ENCODE measurements around the gene KRTAP4-3. TPM values are rescaled to one million over a fixed set of nuclear protein-coding genes. Genes with fewer than 3 reads are reported as not detected.
"Not testable (repeated sequence)": the region's sequence is repeated elsewhere in the genome, so short reads cannot be mapped to it uniquely, and the experiment has no call there.

The KRTAP4-3 gene
- total RNA-seq, 2 experiments from 2014 or later: not detected

GRCh38 chr17:41119696-41120690 is 48.0 kb downstream of the KRTAP4-3 start:
- POLR2A ChIA-PET, CTCF ChIA-PET: not testable (repeated sequence)

DNA sequence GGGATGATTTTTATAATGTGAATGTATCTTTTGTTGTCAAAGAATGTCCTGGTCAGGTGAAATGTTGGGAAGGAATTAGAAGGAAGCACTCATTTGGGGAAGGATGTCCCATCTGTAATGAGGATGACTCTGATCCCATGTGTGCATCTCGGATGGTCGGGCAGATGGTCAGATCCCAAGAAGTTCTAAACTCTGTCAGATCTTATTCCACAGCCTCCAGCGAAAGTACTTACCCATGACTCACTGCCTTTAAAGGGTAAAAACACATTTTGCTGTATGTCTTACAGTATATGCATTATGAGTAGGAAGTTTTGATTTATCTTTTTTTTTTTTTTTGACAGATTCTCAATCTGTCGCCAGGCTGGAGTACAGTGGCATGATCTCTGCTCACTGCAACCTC is 49.3 kb downstream of the KRTAP4-3 start:
- CTCF ChIA-PET: no interaction called here
- POLR2A ChIA-PET: no interaction called here

GRCh38 chr17:41117846-41118386 is 50.1 kb downstream of the KRTAP4-3 start, which contains the start of gene KRTAP4-11:
Gene KRTAP4-11 (minus strand): TSS chr17:41118373. CDS start chr17:41118315, 58 bp downstream.
- CTCF ChIA-PET, POLR2A ChIA-PET: not testable (repeated sequence)

Other genes starting within 250 kb of the KRTAP4-3 start
- gene KRT23, start 230.6 kb downstream of the KRTAP4-3 start, total RNA-seq: not detected
- gene KRT39, start 201.3 kb downstream of the KRTAP4-3 start, total RNA-seq: not detected
- not detected for gene KRT40, start 183.9 kb downstream of the KRTAP4-3 start, total RNA-seq
- gene KRTAP3-3, start 174.1 kb downstream of the KRTAP4-3 start, total RNA-seq: not detected
- not detected for gene KRTAP3-2, start 168.3 kb downstream of the KRTAP4-3 start, total RNA-seq
- gene KRTAP3-1, start 159.1 kb downstream of the KRTAP4-3 start, total RNA-seq: not detected
- gene KRTAP1-5, start 141.0 kb downstream of the KRTAP4-3 start, total RNA-seq: not detected
- not detected for gene KRTAP1-4, start 138.0 kb downstream of the KRTAP4-3 start, total RNA-seq
- gene KRTAP1-3, start 133.3 kb downstream of the KRTAP4-3 start, total RNA-seq: not detected
- gene KRTAP1-1, start 126.8 kb downstream of the KRTAP4-3 start, total RNA-seq: not detected
- gene KRTAP2-1, start 120.9 kb downstream of the KRTAP4-3 start, total RNA-seq: not detected
- gene KRTAP2-2, start 113.0 kb downstream of the KRTAP4-3 start, total RNA-seq: not detected
- gene KRTAP2-3, start 108.1 kb downstream of the KRTAP4-3 start, total RNA-seq: not detected
- gene KRTAP2-4, start 102.3 kb downstream of the KRTAP4-3 start, total RNA-seq: not detected
- gene KRTAP4-7, start 84.1 kb downstream of the KRTAP4-3 start, total RNA-seq: not detected
- gene KRTAP4-8, start 70.1 kb downstream of the KRTAP4-3 start, total RNA-seq: not detected
- gene KRTAP4-16, start 66.0 kb downstream of the KRTAP4-3 start, total RNA-seq: not detected
- gene KRTAP4-9, start 62.8 kb downstream of the KRTAP4-3 start, total RNA-seq: not detected
- gene KRTAP4-11, start 49.8 kb downstream of the KRTAP4-3 start, total RNA-seq: not detected
- gene KRTAP4-12, start 44.0 kb downstream of the KRTAP4-3 start, total RNA-seq: not detected
- not detected for gene KRTAP4-6, start 27.7 kb downstream of the KRTAP4-3 start, total RNA-seq
- gene KRTAP4-5, start 18.4 kb downstream of the KRTAP4-3 start, total RNA-seq: not detected
- gene KRTAP4-4, start 7.5 kb downstream of the KRTAP4-3 start, total RNA-seq: not detected
- gene KRTAP4-2, start 10.0 kb upstream of the KRTAP4-3 start, total RNA-seq: not detected
- gene KRTAP4-1, start 16.7 kb upstream of the KRTAP4-3 start, total RNA-seq: not detected
- gene KRTAP9-1, start 21.7 kb upstream of the KRTAP4-3 start, total RNA-seq: not detected
- gene KRTAP9-2, start 58.4 kb upstream of the KRTAP4-3 start, total RNA-seq: not detected
- not detected for gene KRTAP9-3, start 64.2 kb upstream of the KRTAP4-3 start, total RNA-seq
- gene KRTAP9-8, start 69.8 kb upstream of the KRTAP4-3 start, total RNA-seq: not detected
- not detected for gene KRTAP9-4, start 81.5 kb upstream of the KRTAP4-3 start, total RNA-seq
- not detected for gene KRTAP9-9, start 87.2 kb upstream of the KRTAP4-3 start, total RNA-seq
- gene KRTAP9-6, start 97.2 kb upstream of the KRTAP4-3 start, total RNA-seq: not detected
- not detected for gene KRTAP9-7, start 107.5 kb upstream of the KRTAP4-3 start, total RNA-seq
- not detected for gene KRTAP29-1, start 134.6 kb upstream of the KRTAP4-3 start, total RNA-seq
- gene KRTAP16-1, start 141.1 kb upstream of the KRTAP4-3 start, total RNA-seq: not detected
- not detected for gene KRTAP17-1, start 147.5 kb upstream of the KRTAP4-3 start, total RNA-seq
- gene KRT33A, start 182.6 kb upstream of the KRTAP4-3 start, total RNA-seq: not detected
- gene KRT33B, start 201.6 kb upstream of the KRTAP4-3 start, total RNA-seq: not detected
- gene KRT34, start 214.1 kb upstream of the KRTAP4-3 start, total RNA-seq: not detected
- not detected for gene KRT31, start 229.4 kb upstream of the KRTAP4-3 start, total RNA-seq